Endothelial cell of umbilical vein (primary cell): ENCODE measurements around the gene L2HGDH. TPM values are rescaled to one million over a fixed set of nuclear protein-coding genes. Genes with fewer than 3 reads are reported as not detected.

Source experiments
- BruUV-seq: library from RNA; stranded (reverse); fragments of 400-500 nt; replicated peaks from 2 replicates; lab custom pipeline; 2021; lab: Mats Ljungman, UMichigan
- CTCF ChIA-PET: fragments of 300-600, 350-600 bp; sonication (Branson Sonifier 250); formaldehyde crosslinking; loops from one replicate; lab custom pipeline; 2021; ENCODE audit warnings: antibody characterized with exemption, inconsistent platforms; lab: Charles Lee
- POLR2A ChIA-PET: fragments of 300-600, 350-600 bp; sonication (Branson Sonifier 250); formaldehyde crosslinking; loops from one replicate; lab custom pipeline; 2021; ENCODE audit warnings: antibody characterized with exemption, inconsistent platforms; lab: Charles Lee
- DNase-seq: peaks from one replicate; pipeline ENCODE4 v3.0.0-alpha.2; 2011; ENCODE audit warnings: low read depth, low spot score
- FAIRE-seq: peaks from 2 replicates; lab custom pipeline; 2011; peaks lifted over from hg19 to GRCh38; lab: Jason Lieb, UNC
- H2AFZ ChIP-seq: 2 replicates; pipeline ENCODE4 v1.6.0; 2012; ENCODE audit warnings: low read depth, low read length, control low read depth, inconsistent platforms
- H3K27ac ChIP-seq: 2 replicates; pipeline ENCODE4 v1.5.1; 2011; ENCODE audit warnings: low read depth, mild to moderate bottlenecking, control low read depth, low read length, moderate library complexity; ENCODE audit not compliant: insufficient read depth
- H3K27me3 ChIP-seq, 2 experiments: 2 replicates each; pipeline versions ENCODE4 v1.6.0 to v1.6.1; 2011; ENCODE audit warnings: low read length in 2 of 2, mixed read lengths in 1 of 2; ENCODE audit not compliant: control insufficient read depth in 2 of 2, insufficient read depth in 2 of 2
- H3K36me3 ChIP-seq, 2 experiments: 2 replicates in 1 of 2; 3 replicates in 1 of 2; pipeline ENCODE4 v1.5.1; 2011; ENCODE audit warnings: low read length in 2 of 2, mild to moderate bottlenecking in 1 of 2, moderate library complexity in 1 of 2; ENCODE audit not compliant: control insufficient read depth in 2 of 2, insufficient read depth in 2 of 2; ENCODE audit errors: extremely low read depth in 1 of 2
- H3K4me1 ChIP-seq: 3 replicates; pipeline ENCODE4 v1.5.1; 2011; ENCODE audit warnings: mild to moderate bottlenecking, low read length; ENCODE audit not compliant: control insufficient read depth, insufficient read depth; ENCODE audit errors: extremely low read depth
- H3K4me2 ChIP-seq: 2 replicates; pipeline ENCODE4 v1.6.1; 2011; ENCODE audit warnings: low read length, control low read depth, mixed read lengths; ENCODE audit not compliant: insufficient read depth
- H3K4me3 ChIP-seq, 3 experiments: fragments of 200-600 bp in 1 of 3; sonication (generic), shearing (Covaris generic) in 1 of 3; replicated peaks in 1 of 3; 2 replicates each; pipeline ENCODE4 v1.5.1; 2011 to 2016; ENCODE audit warnings: control low read depth in 3 of 3, low read length in 3 of 3, mild to moderate bottlenecking in 2 of 3, inconsistent platforms in 1 of 3, low read depth in 1 of 3, moderate library complexity in 1 of 3; ENCODE audit not compliant: insufficient read depth in 1 of 3
- H3K79me2 ChIP-seq: 2 replicates; pipeline ENCODE4 v1.6.0; 2012; ENCODE audit warnings: low read length, inconsistent platforms; ENCODE audit not compliant: control insufficient read depth, insufficient read depth
- H3K9ac ChIP-seq: replicated peaks from 2 replicates; pipeline ENCODE3; 2011; ENCODE audit warnings: low read length, control low read depth; ENCODE audit not compliant: insufficient read depth; ENCODE audit errors: extremely low read depth
- H3K9me1 ChIP-seq: replicated peaks from 3 replicates; pipeline ENCODE4 v1.6.0; 2011; ENCODE audit warnings: mild to moderate bottlenecking, low read length; ENCODE audit not compliant: control insufficient read depth, insufficient read depth; ENCODE audit errors: extremely low read depth
- H3K9me3 ChIP-seq: replicated peaks from 2 replicates; pipeline ENCODE4 v1.5.1; 2012; ENCODE audit warnings: low read length, inconsistent platforms; ENCODE audit not compliant: control insufficient read depth, insufficient read depth
- H4K20me1 ChIP-seq: replicated peaks from 2 replicates; pipeline ENCODE3; 2011; ENCODE audit warnings: mild to moderate bottlenecking, low read length; ENCODE audit not compliant: control insufficient read depth, insufficient read depth; ENCODE audit errors: extremely low read depth
- EZH2 ChIP-seq: IDR thresholded peaks from 2 replicates; pipeline ENCODE4 v1.6.1; 2012; ENCODE audit warnings: borderline replicate concordance, low read depth, mild to moderate bottlenecking, moderate library complexity, low read length, inconsistent platforms; ENCODE audit not compliant: severe bottlenecking
- FOS ChIP-seq: IDR thresholded peaks from 2 replicates; pipeline ENCODE4 v1.6.1; 2011; ENCODE audit warnings: mild to moderate bottlenecking, low read length, moderate library complexity, borderline replicate concordance; ENCODE audit not compliant: insufficient read depth
- GATA2 ChIP-seq: IDR thresholded peaks from 2 replicates; pipeline ENCODE4 v1.7.0; 2011; ENCODE audit warnings: low read depth, mild to moderate bottlenecking, moderate library complexity, mixed read lengths, low read length; ENCODE audit not compliant: insufficient read length, insufficient read depth
- JUN ChIP-seq: IDR thresholded peaks from 2 replicates; pipeline ENCODE4 v1.6.1; 2011; ENCODE audit warnings: borderline replicate concordance, low read depth; ENCODE audit not compliant: insufficient read length, insufficient read depth
- MYC ChIP-seq: IDR thresholded peaks from one replicate; pipeline ENCODE4 v1.6.1; 2011; ENCODE audit warnings: mild to moderate bottlenecking, low read depth, low read length
- POLR2A ChIP-seq: IDR thresholded peaks from 2 replicates; pipeline ENCODE4 v1.6.1; 2012; ENCODE audit warnings: low read depth, mild to moderate bottlenecking, control low read depth, low read length
- POLR2AphosphoS5 ChIP-seq: IDR thresholded peaks from 2 replicates; pipeline ENCODE4 v1.6.1; 2012; ENCODE audit warnings: low read depth, mild to moderate bottlenecking, control low read depth, low read length, moderate library complexity; ENCODE audit not compliant: insufficient read depth
- dilution Hi-C: fragments of 300-500 bp; cut with MboI; formaldehyde crosslinking; loops from one replicate; pipeline ENCODE4 v1.15.0; 2019; ENCODE audit warnings: low sequenced_read_pairs; ENCODE audit not compliant: extremely low pct_ligation_motif_present
- intact Hi-C: fragments of 100-400 bp; cut with micrococcal nuclease; formaldehyde crosslinking; loops from one replicate; pipeline ENCODE4 v1.10.0; 2022
- polyA plus RNA-seq, 4 experiments: library from polyadenylated mRNA; depleted of rRNA in 3 of 4; stranded (reverse) in 3 of 4; unstranded in 1 of 4; fragments of >200 nt; gene quantifications; 2 replicates each; pipeline versions ENCODE4 v1.2.1 to v1.2.3, GENCODE V29; 2011 to 2012; ENCODE audit warnings: missing spikeins in 1 of 4
- total RNA-seq: library from RNA; stranded (reverse); gene quantifications from 2 replicates; pipeline ENCODE4 v1.2.3, GENCODE V29; 2021
- TF ChIP-seq, protein P1 (sequence below), 2 donors: IDR thresholded peaks; 1 replicate in 1 of 2; 2 replicates in 1 of 2; pipeline ENCODE4 v1.5.1; 2011; ENCODE audit warnings: low read length in 2 of 2, mild to moderate bottlenecking in 2 of 2, moderate library complexity in 2 of 2, control low read depth in 1 of 2, inconsistent platforms in 1 of 2, low read depth in 1 of 2; ENCODE audit not compliant: insufficient read depth in 1 of 2; ENCODE audit errors: extremely low read depth in 1 of 2
- TF ChIP-seq, protein P2 (sequence below): IDR thresholded peaks from 2 replicates; pipeline ENCODE4 v1.6.1; 2011; ENCODE audit not compliant: insufficient read depth, insufficient read length

L2HGDH gene
- total and polyA plus RNA-seq, 2 donors (not counting 3 experiments of a cell fraction or from before 2014, with no cell fraction given), result 2.5 to 5.3 TPM

- DNase-seq (no peak), FAIRE-seq (no peak)
- CTCF ChIA-PET, result interaction anchor here (1.1 kb wide), 1 partner anchor 12 kb away, joined by 3 read pairs; no protein-coding TSS in a partner anchor
- Histone ChIP-seq H3K9ac (no peak overlapping the region), H3K27me3 (no peaks in the 10 kb centered on the region), H3K9me3 (no peaks in the 10 kb centered on the region), H3K4me3 (no peak overlapping the region), H3K9me1 (no peaks in the 10 kb centered on the region), H3K79me2 (no peaks in the 10 kb centered on the region), H3K36me3 (no peaks in the 10 kb centered on the region), H2AFZ (no peak overlapping the region), H4K20me1 (no peaks in the 10 kb centered on the region), H3K4me1 (peaks cover 28% of the 10 kb centered on the region), H3K4me2 (no peak overlapping the region), H3K27ac (no peak overlapping the region)
- POLR2A ChIA-PET, result no interaction called here
- dilution Hi-C loops (no loop called here), intact Hi-C loops (no loop called here)
- no TSS peak for BruUV-seq
- TF ChIP-seq EZH2 (no peak), MYC (no peak), JUN (no peak), GATA2 (no peak), FOS (no peak), POLR2AphosphoS5 (no peak), POLR2A (no peak)
- TF ChIP-seq, protein P1, sequence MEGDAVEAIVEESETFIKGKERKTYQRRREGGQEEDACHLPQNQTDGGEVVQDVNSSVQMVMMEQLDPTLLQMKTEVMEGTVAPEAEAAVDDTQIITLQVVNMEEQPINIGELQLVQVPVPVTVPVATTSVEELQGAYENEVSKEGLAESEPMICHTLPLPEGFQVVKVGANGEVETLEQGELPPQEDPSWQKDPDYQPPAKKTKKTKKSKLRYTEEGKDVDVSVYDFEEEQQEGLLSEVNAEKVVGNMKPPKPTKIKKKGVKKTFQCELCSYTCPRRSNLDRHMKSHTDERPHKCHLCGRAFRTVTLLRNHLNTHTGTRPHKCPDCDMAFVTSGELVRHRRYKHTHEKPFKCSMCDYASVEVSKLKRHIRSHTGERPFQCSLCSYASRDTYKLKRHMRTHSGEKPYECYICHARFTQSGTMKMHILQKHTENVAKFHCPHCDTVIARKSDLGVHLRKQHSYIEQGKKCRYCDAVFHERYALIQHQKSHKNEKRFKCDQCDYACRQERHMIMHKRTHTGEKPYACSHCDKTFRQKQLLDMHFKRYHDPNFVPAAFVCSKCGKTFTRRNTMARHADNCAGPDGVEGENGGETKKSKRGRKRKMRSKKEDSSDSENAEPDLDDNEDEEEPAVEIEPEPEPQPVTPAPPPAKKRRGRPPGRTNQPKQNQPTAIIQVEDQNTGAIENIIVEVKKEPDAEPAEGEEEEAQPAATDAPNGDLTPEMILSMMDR (IDR thresholded peaks at IDR 0.05; ENCODE audit: extremely low read depth in 1 of 2, insufficient read depth in 1 of 2, low read depth in 1 of 2, low read length in 2 of 2), result no peak
- TF ChIP-seq, protein P2, sequence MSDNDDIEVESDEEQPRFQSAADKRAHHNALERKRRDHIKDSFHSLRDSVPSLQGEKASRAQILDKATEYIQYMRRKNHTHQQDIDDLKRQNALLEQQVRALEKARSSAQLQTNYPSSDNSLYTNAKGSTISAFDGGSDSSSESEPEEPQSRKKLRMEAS, result no peak
These were observed 26.6 kb upstream of the L2HGDH start for GRCh38 chr14:50338587-50338986.
